Mesothelial cell of epicardium (in vitro differentiated cells): ENCODE results near the gene LOX. TPM values are rescaled to one million over a fixed set of nuclear protein-coding genes. Genes with fewer than 3 reads are reported as not detected.

ENCODE experiments used
- DNase-seq, 2 experiments: peaks; one replicate each; pipeline ENCODE4 v3.0.0; 2021; ENCODE audit warnings: low spot score in 2 of 2; ENCODE audit not compliant: unreplicated experiment in 2 of 2
- H3K27ac Mint-ChIP-seq: 2 replicates; pipeline ENCODE4 v1.8.0; 2021; ENCODE audit warnings: mixed read lengths
- H3K27me3 Mint-ChIP-seq: 2 replicates; pipeline ENCODE4 v1.8.0; 2021; ENCODE audit warnings: low read depth, mixed read lengths
- H3K36me3 Mint-ChIP-seq: 2 replicates; pipeline ENCODE4 v1.8.0; 2021; ENCODE audit warnings: mixed read lengths
- H3K4me1 Mint-ChIP-seq: 2 replicates; pipeline ENCODE4 v1.8.0; 2021; ENCODE audit warnings: mixed read lengths
- H3K4me3 Mint-ChIP-seq: 2 replicates; pipeline ENCODE4 v1.8.0; 2021; ENCODE audit warnings: mild to moderate bottlenecking, moderate library complexity, mixed read lengths
- H3K9me3 Mint-ChIP-seq: 2 replicates; pipeline ENCODE4 v1.8.0; 2021; ENCODE audit warnings: mixed read lengths
- CTCF ChIP-seq: fragments of 200-600 bp; sonication (generic); IDR thresholded peaks from one replicate; pipeline ENCODE4 v1.5.0; 2021; ENCODE audit warnings: antibody characterized with exemption; ENCODE audit not compliant: unreplicated experiment
- total RNA-seq: library from RNA; stranded (reverse); gene quantifications from 3 replicates; pipeline ENCODE4 v1.2.1, GENCODE V29; 2021

The LOX gene
- total RNA-seq, 1 donor from 2014 or later = 16.9 TPM

- DNase-seq = no peak
- Mint-ChIP-seq H3K36me3 (peaks cover 31% of the 10 kb centered on the region), H3K27ac (no peak overlapping the region), H3K27me3 (no peaks in the 10 kb centered on the region), H3K9me3 (no peaks in the 10 kb centered on the region), H3K4me3 (no peak overlapping the region), H3K4me1 (peaks cover 5% of the 10 kb centered on the region)
- no peak for TF ChIP-seq CTCF
These were observed 58.0 kb downstream of the LOX start for GRCh38 chr5:122019919-122020590.

DNA sequence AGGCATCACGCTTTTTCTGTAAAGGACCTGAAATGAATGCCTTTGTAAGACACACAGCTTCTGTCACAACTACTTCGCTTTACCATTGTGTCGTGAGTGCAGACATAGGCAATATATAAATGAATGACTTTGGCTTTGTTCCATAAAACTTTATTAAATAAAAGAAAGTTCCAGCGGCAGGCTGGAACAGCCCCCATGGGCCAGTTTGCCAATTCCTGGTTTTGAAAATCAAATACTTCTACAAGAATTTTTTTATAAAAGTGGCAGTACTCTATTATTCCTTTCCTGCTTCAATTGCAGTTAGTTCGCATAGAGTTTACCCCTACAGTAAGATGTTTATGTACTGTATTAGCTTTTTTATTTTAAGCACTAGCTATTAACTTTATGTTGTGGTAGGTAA is 62.6 kb downstream of the LOX start:
- no peak for TF ChIP-seq CTCF
- H3K4me3 Mint-ChIP-seq = no peak overlapping the region
- peaks cover 6% of the 10 kb centered on the region for H3K36me3 Mint-ChIP-seq
- DNase-seq = no peak
- no peaks in the 10 kb centered on the region for H3K9me3 Mint-ChIP-seq
- H3K27ac Mint-ChIP-seq = no peak overlapping the region
- no peaks in the 10 kb centered on the region for H3K27me3 Mint-ChIP-seq
- H3K4me1 Mint-ChIP-seq = peaks cover 7% of the 10 kb centered on the region

GRCh38 chr5:122014236-122014935 is 63.7 kb downstream of the LOX start:
- Mint-ChIP-seq H3K27me3 (no peaks in the 10 kb centered on the region), H3K9me3 (no peaks in the 10 kb centered on the region), H3K4me1 (peaks cover 7% of the 10 kb centered on the region), H3K36me3 (no peaks in the 10 kb centered on the region), H3K4me3 (no peak overlapping the region), H3K27ac (no peak overlapping the region)
- no peak for DNase-seq
- no peak for TF ChIP-seq CTCF

Other genes starting within 250 kb of the LOX start
- not detected in 3 replicates for gene FTMT, start 226.4 kb downstream of the LOX start, total RNA-seq
- gene SRFBP1, start 116.3 kb downstream of the LOX start, total RNA-seq = 12.9 to 13.1 TPM (median 13.1 TPM) in 3 replicates
- 0.29 to 0.98 TPM (median 0.41 TPM) in 3 replicates for gene ZNF474, start 51.3 kb upstream of the LOX start, total RNA-seq
- gene SNCAIP, start 234.0 kb upstream of the LOX start, total RNA-seq = 102 to 113 TPM (median 109 TPM) in 3 replicates